Posterior vena cava (tissue), 2 donors: ENCODE results near the gene IDH3A. TPM values are rescaled to one million over a fixed set of nuclear protein-coding genes. Genes with fewer than 3 reads are reported as not detected.

ENCODE experiments used
- DNase-seq: peaks from one replicate; pipeline ENCODE4 v3.0.0-alpha.2; 2020; ENCODE audit warnings: low spot score
- intact Hi-C, 2 donors: fragments of 100-400 bp; cut with DNase I; formaldehyde crosslinking; loops; one replicate each; pipeline versions ENCODE4 v1.14.1 to v1.14.2; 2022 to 2023
- total RNA-seq, 2 donors: library from RNA; stranded (reverse); fragmentation: NEBNext Ultra II Directional; extraction: Animal tissue kit (Norgen Biotek cat#: 25700); gene quantifications; one replicate each; pipeline ENCODE4 v1.2.1, GENCODE V29; 2021
- donor health status: DM: yes; HTN: yes; CAD: no.
- donor health status: DM: yes; HTN: yes; CAD: no.

Gene IDH3A
- total RNA-seq, 2 donors from 2014 or later: 84.2 to 90.6 TPM

DNA sequence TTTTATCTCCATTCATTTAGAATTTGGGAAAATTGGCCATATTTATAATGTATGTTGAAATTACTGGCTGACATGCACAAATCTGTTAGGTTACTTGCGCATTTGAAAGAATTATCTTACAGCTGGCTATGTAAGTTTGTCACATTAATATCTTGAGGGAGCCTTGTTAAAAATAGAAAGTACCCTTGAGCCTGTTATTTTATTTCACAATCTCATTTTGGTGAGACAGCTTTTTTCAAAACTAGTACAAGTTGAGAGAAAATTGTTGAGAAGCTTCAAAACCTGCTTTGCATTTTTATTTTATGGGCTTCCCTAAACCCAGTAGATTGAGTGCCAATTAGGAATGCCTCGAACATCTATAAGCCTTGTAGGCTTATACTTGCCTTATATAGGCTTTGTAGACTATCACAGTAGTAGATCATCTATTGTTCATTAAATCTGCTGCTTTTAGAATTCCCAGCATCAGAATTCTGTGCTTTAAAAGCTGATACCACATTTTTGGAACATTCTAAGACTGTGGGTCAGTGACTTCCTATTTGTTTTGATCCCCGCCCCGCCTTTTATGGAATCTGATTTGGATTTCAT is 6.3 kb downstream of the IDH3A start:
- DNase-seq: no peak
- intact Hi-C loops: no loop called here

DNA sequence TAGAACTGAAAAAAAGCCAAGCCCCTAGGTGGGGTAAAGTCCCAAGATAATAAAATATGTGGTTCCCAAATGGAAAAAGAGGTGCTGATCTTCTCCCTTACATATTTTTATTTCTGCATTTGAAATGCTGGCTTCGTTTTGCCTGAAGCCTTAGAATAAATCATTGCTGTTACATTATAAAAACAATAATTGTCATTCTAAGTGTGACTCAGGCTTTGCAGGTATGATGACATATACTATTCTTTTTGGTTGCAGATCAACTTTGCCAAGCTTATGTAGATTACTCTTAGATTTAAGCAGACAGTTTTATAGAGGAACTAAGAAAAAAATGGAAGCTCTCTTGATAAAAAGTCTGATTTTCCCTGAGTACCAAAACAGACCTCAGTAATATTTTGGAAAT is 7.5 kb downstream of the IDH3A start:
- intact Hi-C loops: no loop called here
- DNase-seq: no peak

GRCh38 chr15:78157203-78157602 is 8.0 kb downstream of the IDH3A start:
- no peak for DNase-seq
- intact Hi-C loops: no loop called here

DNA sequence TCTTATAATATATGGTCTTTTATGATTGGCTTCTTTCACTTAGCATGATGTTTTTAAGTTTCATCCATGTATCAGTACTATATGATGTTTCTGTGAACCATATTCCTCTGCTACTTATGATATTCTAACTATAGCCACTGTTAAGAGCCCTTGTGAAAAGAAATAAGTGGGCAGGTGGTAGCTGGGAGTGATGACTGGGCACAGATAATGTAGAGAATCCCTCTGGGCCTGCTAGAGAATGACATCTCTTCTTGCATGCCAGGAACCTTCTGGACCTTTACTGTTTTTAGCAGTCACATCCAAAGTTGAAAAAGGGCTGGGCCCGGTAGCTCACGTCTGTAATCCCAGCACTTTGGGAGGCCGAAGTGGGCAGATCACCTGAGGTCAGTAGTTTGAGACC is 10.2 kb downstream of the IDH3A start:
- intact Hi-C loops: no loop called here
- no peak for DNase-seq

GRCh38 chr15:78162038-78162437 is 12.9 kb downstream of the IDH3A start:
- no peak for DNase-seq
- intact Hi-C loops: no loop called here

GRCh38 chr15:78164010-78164409 is 14.8 kb downstream of the IDH3A start:
- DNase-seq: no peak
- intact Hi-C loops: no loop called here

DNA sequence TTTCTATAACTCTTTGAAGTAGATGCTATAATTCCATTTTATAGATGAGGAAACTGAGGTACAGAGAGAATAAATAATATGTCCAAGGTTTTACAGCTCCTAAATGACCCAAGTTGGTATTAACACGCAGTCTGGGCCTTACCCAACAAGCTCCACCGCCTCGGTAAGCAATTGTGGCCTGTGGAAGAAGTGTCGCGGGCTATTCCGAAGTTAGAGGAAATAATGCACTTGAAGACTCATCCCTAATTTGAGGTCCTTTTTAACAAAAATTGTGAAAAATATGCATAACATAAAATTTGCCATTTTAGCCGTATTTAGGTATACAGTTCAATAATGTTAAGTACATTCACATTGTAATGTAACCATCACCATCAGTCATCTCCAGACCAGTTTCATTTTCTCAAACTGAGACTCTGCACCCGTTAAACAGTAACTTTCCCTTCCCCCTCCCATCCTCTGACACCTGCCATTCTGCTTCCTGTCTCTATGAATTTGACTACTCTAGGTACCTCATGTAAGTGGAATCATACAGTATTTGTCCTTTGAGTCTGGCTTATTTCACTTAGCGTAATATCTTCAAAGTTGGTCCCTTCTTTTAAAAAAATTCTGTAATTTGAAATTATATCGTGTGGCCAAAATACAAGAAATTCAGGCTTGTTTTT is 18.2 kb downstream of the IDH3A start:
- DNase-seq: peak; percentile 19
- intact Hi-C loops: no loop called here

GRCh38 chr15:78168608-78169007 is 19.4 kb downstream of the IDH3A start:
- intact Hi-C loops: no loop called here
- no peak for DNase-seq

GRCh38 chr15:78170848-78171773 is 21.9 kb downstream of the IDH3A start:
- DNase-seq: peak; percentile 8
- intact Hi-C loops: no loop called here

DNA sequence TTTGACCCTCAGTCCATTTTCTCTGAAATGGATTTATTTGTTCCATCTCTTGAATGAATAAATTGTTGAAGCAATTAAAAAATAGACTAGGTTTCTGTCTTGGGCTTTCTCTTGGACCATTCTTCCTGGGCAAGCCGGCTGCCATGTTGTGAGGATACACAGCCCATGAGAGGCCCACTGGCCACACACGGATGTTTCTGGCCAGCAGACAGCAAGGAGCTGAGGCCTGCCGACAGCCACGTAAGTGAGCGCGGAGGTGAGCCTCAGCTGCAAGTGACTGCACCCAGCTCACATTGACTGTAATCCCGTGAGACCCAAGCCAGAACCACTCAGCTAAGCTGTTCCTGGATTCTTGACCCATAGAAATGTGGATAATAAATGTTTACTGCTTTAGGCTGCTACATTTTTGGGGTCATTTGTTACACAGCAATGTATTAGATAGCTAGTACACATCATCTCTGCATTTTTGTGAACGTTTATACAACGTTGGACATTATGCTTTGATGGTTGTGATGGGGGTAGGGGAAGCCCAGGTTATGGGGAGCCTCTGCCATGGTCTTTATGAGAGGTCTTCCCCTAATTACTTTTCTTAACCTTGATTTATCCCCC is 22.8 kb downstream of the IDH3A start:
- intact Hi-C loops: no loop called here

GRCh38 chr15:78174401-78174800 is 25.2 kb downstream of the IDH3A start:
- DNase-seq: no peak
- intact Hi-C loops: no loop called here

More for the DNA sequence above, 22.8 kb downstream of the IDH3A start:
- DNase-seq: no peak

DNA sequence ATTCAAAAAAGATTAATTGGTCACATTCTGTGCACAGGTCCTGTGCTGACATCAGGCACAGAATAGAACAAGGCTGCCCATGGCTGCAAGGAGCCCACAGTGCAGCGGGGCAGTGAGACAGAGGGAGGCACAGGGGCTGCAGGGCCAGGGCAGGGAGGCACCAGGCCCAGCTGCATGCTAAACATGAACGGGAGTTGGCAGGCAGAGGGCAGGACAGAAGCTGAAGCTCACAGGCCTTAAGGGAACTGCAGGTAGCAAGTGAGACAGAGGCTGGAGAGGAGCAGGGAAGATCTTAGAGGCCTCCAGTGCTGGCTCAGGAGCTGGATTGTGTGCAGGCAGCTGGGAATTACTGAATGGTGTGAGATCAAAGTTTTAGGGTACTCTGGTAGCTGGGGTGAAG is 26.2 kb downstream of the IDH3A start:
- intact Hi-C loops: loop anchor here in 1 of 2 donors (5.0 kb wide), 1 partner anchor 67 kb away; no protein-coding TSS in a partner anchor
- no peak for DNase-seq

GRCh38 chr15:78177447-78177873 is 28.3 kb downstream of the IDH3A start:
- intact Hi-C loops: loop anchor here in 1 of 2 donors (5.0 kb wide), 1 partner anchor 65 kb away; no protein-coding TSS in a partner anchor
- no peak for DNase-seq

GRCh38 chr15:78178064-78178463 is 28.9 kb downstream of the IDH3A start:
- no peak for DNase-seq
- intact Hi-C loops: loop anchor here in 1 of 2 donors (5.0 kb wide), 1 partner anchor 64 kb away; no protein-coding TSS in a partner anchor

DNA sequence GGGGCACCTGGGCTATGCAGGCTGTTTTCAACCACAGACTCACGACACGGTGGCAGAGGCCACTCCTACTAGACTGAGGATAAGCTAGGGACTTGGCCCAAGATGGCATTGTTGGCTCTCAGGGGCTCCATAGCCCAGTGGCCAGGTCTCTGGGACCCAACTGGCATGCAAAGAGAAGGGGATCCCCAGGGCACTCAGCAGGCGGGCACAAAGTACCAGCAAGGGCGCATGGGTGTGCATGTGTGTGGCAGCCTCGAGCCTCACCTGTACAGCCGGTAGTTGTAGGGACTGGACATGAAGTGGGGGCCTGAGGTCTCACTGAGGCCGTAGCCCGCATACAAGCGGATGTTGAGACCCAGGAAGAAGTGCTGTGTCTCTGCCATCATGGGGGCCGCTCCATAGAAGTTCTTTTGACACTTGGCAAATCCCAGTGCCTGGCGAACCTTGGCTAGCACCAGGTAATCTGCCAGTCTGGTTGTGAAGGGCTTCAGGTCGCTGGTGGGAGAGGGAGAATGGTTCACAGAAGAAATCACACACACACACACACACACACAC is 30.2 kb downstream of the IDH3A start:
- intact Hi-C loops: loop anchor here in 1 of 2 donors (5.0 kb wide), 1 partner anchor 63 kb away; no protein-coding TSS in a partner anchor
- DNase-seq: no peak

- intact Hi-C loops: loop anchor here in 1 of 2 donors (5.0 kb wide), 1 partner anchor 62 kb away; no protein-coding TSS in a partner anchor
Measured at GRCh38 chr15:78179906-78180305, 30.7 kb downstream of the IDH3A start.

GRCh38 chr15:78182336-78182700 is 33.2 kb downstream of the IDH3A start:
- peak; percentile 47 for DNase-seq
- intact Hi-C loops: no loop called here

More at GRCh38 chr15:78179906-78180305, 30.7 kb downstream of the IDH3A start:
- no peak for DNase-seq

DNA sequence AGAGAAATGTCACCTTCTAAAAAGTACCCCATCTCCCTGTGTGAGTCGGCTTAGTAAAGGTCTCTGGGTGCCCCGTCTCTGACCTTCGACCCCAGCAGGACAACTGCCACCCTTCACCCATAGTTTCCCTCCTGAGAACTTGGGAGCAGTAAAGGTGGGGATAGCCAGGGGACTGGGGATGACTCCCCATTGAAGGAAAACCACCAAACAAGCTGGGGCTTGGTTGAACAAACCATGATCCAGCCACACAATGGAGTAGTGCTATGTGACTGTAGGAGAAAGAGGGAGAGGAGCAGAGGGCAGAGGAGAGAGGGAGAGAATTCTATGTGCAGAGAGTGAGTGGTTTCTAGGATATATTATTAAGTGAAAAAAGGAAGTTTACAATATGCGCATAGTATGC is 33.7 kb downstream of the IDH3A start:
- DNase-seq: no peak
- intact Hi-C loops: no loop called here
